NCI-H1694 treated with DMSO at 0.1 percent for 48 hours (cell line): ENCODE results near the gene MAP2K4.

Source experiments
- DNase-seq: peaks from one replicate; lab custom pipeline; 2025; lab: John Stamatoyannopoulos, UW

The MAP2K4 gene

GRCh38 chr17:12037970-12038369 lies 17.3 kb downstream of the MAP2K4 start:
- no peak for DNase-seq

DNA sequence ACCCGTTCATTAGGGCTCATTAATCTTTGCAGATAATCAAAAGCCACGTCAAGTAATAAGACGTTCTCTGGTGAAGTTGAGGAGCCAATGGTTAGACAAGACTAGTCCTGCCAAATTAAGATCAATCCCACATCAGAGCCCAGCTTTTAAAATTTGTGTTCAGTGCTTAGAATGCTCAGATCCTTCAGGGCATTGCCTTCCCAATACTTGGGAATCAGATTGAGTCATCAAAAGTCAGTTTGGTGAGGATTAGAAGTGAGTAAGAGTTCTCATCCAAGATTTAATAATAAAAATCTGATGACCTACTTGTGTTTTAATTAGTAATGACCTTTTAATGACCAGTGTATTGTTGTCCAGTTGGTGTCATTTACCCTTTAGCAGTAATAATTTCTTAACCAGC lies 19.8 kb downstream of the MAP2K4 start:
- no peak for DNase-seq

DNA sequence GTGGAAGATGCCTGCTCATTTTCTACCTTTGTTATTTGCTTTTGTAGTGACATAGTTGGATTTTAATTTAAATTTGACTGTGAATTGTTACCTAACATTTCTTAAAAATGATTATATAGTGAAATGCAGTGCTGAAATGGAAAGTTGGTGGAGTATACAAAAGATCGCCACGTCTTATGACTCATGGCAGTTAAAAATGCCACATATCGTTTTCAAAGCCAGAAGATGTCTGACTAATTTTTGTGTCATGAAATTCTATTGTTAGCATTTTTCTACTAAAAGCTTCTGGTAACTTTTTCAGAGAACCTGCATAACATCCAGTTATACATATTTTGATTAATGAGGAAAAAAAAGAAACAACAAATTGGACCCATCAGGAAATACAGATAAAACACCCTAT lies 20.6 kb downstream of the MAP2K4 start:
- DNase-seq: no peak

- DNase-seq: no peak
These were observed 23.0 kb downstream of the MAP2K4 start for GRCh38 chr17:12043702-12044101.

DNA sequence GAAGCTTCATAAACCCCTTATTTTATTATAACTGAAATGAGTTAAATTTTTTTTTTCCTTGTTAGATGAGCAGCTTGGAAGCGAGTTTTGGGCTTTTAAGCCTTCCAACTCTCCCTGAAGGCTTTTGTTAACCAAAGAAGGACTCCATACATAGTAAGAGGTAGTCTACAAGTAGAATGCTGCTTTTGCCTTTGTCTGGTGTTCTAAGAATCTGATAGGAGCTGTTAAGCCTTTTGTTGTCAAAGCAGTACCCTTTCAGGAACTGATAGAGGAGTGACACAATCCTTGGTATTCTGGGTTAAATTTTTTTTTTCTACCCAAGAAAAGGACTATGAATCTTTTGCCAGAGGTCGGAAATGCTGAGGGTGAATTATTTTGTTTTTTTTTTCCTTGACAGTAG lies 26.1 kb downstream of the MAP2K4 start:
- DNase-seq: no peak

- DNase-seq: no peak
These were observed 27.2 kb downstream of the MAP2K4 start for GRCh38 chr17:12047681-12048376.

DNA sequence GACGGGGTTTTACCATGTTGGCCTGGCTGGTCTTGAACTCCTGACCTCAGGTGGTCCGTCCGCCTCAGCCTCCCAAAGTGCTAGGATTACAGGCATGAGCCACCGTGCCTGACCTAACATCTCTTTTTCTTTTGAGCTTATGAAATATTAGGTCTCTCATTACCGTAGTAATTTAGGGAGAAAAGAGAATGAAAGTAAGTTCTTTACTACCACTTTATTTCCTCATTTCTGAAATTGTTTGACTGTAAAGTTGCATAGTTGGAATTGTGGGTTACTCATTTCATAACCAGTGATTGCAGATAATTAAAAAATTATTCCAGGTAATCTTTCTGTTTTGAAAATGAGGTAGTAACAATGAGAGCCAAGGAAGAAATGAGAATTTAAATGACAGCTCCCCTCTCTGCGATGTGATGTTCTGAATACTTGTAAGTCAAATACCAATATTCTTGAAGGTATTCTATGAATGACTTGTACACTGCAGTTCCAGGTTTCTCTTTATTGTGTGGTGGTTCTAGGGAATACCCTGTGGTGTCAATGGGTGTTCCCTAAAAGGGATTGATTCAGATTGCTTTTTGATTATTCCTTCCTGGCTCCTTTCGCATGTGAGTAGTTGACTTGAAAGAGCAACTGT lies 28.3 kb downstream of the MAP2K4 start:
- DNase-seq: no peak

- no peak for DNase-seq
These were observed 30.1 kb downstream of the MAP2K4 start for GRCh38 chr17:12050646-12051225.

DNA sequence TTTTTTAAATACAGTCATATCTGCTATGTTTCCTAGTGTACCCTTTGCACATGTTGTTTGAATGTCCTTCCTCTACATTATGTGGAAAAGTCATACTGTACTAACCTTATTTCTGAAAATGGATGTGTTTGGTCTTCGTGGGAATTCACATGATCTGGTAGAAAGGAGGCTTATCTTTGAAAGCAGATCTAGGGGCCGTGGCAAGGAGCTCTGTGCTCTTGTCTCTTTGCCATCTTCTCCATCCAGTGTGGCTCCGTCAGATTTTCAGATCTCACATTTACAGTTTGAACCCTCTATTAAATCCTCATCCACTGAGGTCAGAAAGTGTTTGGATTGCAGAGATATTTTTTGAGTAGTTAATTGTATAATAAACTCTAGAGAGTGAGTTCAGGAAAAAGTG lies 32.9 kb downstream of the MAP2K4 start:
- no peak for DNase-seq

DNA sequence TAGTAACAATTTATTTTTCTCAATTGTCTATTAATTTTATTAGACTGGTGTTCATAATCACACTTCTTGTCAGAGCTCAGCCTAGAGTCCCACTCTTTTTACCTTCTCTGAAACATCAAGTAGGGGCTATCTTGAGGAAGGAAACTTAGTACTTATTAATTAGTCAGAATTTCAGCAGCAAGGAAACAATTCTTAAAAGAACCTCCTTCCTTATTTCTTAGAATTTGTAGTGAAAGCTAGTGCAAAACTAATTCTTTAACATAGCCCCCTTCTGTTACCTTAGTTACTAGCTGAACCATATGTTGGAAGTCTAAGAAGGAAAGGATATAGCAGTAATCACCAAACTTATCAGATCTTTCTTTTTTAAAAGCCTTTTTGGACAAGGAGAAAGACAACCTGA lies 35.2 kb downstream of the MAP2K4 start:
- DNase-seq: no peak

GRCh38 chr17:12057520-12057919 lies 36.8 kb downstream of the MAP2K4 start:
- no peak for DNase-seq

- DNase-seq: no peak
These were observed 37.9 kb downstream of the MAP2K4 start for GRCh38 chr17:12058535-12058934.

GRCh38 chr17:12062249-12062648 lies 41.6 kb downstream of the MAP2K4 start:
- no peak for DNase-seq

DNA sequence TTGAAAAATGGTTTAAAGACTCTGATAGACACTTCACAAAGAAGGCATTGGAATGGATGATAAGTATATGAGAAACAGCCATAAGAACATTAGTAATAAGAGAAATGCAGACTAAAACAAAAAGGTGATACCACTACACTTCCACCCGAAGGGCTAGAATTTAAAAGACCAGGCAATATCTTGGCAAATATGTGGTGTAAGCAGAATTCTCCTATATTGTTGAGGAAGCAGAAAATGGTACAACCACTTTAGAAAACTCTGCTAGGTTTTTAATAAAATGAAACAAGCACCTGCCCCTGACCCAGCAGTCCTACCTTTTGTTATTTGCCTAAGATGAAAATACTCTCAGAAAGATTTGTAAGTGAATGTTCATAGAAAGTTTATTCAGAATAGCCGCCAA lies 43.7 kb downstream of the MAP2K4 start:
- no peak for DNase-seq

DNA sequence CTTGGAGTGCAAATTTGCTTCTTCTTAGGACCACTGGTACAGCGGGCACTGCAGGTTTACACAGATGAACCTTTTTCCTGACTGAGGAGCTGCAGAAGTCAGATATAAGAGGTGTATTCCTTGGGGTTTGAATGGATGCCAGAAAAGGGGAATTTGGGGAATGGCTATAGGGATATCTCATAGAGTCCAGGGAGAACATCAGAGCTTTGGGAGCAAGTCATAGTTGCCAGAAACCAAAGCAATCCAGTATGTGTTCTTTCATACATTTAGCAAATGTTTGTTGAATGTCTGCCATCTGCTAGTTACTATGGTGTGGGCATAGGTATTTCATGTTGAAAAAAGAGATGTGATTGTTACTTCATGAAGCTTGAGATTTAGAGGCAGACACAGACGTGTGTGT lies 46.8 kb downstream of the MAP2K4 start:
- no peak for DNase-seq

DNA sequence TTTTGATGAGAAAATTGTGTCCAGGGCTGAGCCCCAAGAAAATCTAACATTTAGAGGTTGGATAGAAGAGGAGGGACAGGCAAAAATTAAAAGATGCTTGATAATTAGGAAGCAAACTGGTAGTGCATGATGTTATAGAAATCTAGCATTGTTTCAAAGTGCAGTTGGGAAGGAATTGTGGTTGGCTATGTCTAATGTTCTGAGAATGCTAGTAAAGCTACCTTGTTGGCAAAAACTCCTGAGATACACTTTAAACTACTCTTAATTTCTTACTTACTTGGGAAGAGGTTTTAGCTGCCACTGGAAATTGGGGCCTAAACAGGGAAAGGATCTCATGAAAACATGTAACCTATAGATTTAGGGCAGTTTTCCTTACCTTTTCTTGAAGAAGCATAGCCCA lies 48.3 kb downstream of the MAP2K4 start:
- no peak for DNase-seq

GRCh38 chr17:12070561-12070960 lies 49.9 kb downstream of the MAP2K4 start:
- no peak for DNase-seq

DNA sequence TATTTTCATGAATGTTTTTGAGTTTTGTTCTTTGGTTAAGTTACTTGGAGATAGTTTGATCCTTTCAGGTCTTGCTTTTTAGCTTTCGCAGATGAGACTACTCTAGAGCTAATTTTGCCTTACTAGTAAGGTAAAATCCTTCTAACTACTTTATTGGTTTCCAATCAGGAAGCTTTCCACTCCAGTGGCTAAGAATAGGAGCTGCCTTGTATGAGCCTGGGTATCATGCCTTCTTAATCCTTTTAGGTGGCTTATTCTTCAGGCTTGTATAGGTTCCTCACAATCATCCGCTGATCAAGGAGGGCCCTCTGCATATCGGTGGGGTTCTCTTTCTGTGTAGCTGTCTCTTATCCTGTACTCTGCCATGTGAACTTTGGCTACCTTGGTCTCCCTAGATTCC lies 53.7 kb downstream of the MAP2K4 start:
- no peak for DNase-seq

- no peak for DNase-seq
These were observed 57.1 kb downstream of the MAP2K4 start for GRCh38 chr17:12077773-12078172.

DNA sequence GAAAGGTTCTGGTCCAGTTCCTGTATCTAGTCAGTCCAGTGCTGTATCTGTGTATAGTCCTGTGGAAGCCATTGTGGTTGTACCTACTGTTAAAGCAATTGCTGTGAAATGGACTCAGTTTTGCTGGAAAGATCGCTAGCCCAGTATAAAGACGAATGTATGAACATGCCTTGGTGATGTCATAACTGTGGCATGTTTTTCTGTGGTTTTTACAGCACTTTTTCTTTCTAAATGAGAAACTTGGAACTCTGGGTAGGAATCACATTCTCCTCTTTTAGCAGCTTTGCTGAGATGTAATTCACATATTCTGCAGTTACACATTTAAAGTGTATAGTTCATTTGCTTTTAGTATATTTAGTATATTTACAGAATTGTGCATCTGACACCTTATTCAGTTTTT lies 58.1 kb downstream of the MAP2K4 start:
- DNase-seq: no peak

DNA sequence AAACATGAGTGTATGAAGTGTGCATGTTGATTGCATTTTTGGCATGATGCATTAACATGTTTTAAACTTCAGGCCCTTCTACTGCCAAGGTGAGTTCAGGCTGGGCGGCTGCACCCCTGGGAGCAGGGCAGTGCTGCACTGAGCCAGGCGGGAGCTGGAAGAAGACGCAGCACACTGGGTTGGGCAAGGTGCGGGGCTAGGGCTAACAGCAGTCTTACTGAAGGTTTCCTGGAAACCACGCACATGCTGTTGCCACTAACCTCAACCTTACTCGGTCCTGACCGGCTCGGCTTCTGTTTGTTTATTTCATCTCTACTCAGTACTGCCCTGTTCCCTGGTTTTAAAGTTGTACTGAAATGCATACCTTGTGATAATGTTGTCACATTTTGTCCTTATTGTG lies 61.0 kb downstream of the MAP2K4 start:
- DNase-seq: no peak

GRCh38 chr17:12085076-12085949 lies 64.6 kb downstream of the MAP2K4 start:
- no peak for DNase-seq

DNA sequence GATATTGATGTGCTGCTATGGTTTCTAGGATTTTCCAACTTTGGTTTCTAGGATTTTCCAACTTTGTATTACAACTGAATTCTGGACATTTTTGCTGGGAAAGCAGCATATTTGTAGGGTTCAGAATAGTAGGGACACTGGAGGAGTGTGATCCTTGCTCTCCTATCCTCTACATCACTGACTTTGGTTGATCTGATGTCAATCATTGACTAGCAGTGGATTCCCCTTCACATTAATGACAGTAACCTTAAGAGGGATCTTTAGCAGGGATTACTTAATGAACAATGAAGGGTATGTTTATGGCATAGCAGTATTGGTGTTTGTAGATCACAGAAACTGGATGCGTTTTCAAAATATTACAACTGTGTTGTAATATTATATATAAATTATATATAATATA lies 67.4 kb downstream of the MAP2K4 start:
- DNase-seq: no peak
